IMR-90 (cell line): ENCODE measurements around the gene CCL11. TPM values are rescaled to one million over a fixed set of nuclear protein-coding genes. Genes with fewer than 3 reads are reported as not detected.

Experiments
- ATAC-seq: fragments of 200-7000 bp; cut with Tn5 transposase; 2 replicates; pipeline ENCODE4 v1.9.1; 2020; ENCODE audit warnings: low read depth, mild to moderate bottlenecking, moderate library complexity
- BruUV-seq: library from RNA; stranded (reverse); fragments of 400-500 nt; replicated peaks from 2 replicates; lab custom pipeline; 2021; lab: Mats Ljungman, UMichigan
- CTCF ChIA-PET: fragments of 300-600 bp; formaldehyde crosslinking; extraction: SDS; loops from one replicate; lab custom pipeline; 2021; ENCODE audit warnings: antibody characterized with exemption; lab: Yijun Ruan, JAX
- POLR2A ChIA-PET: fragments of 300-600 bp; sonication (Branson Sonifier 250); formaldehyde crosslinking; loops from one replicate; lab custom pipeline; 2022; ENCODE audit warnings: antibody characterized with exemption; ENCODE audit not compliant: unreplicated experiment; lab: Charles Lee
- DNase-seq: peaks from one replicate; pipeline ENCODE4 v3.0.0; 2013
- H2AFZ ChIP-seq: replicated peaks from 2 replicates; pipeline ENCODE3; 2013; ENCODE audit warnings: low read length, mild to moderate bottlenecking; ENCODE audit not compliant: poor library complexity
- H2AK5ac ChIP-seq: 2 replicates; pipeline ENCODE4 v1.6.1; 2013; ENCODE audit warnings: low read depth, low read length, inconsistent platforms
- H2AK9ac ChIP-seq: replicated peaks from 2 replicates; pipeline ENCODE3; 2013; ENCODE audit warnings: mild to moderate bottlenecking, low read depth, low read length, moderate library complexity; ENCODE audit not compliant: poor library complexity
- H2BK120ac ChIP-seq: 2 replicates; pipeline ENCODE4 v1.6.1; 2013; ENCODE audit warnings: low read depth, low read length, inconsistent platforms
- H2BK15ac ChIP-seq: 3 replicates; pipeline ENCODE4 v1.6.1; 2013; ENCODE audit warnings: low read depth, low read length, inconsistent platforms
- H2BK20ac ChIP-seq: 2 replicates; pipeline ENCODE4 v1.6.1; 2013; ENCODE audit warnings: low read depth, mild to moderate bottlenecking, inconsistent platforms, low read length, moderate library complexity
- H2BK5ac ChIP-seq: 2 replicates; pipeline ENCODE4 v1.6.1; 2013; ENCODE audit warnings: mild to moderate bottlenecking, low read depth, low read length, inconsistent platforms; ENCODE audit not compliant: poor library complexity, severe bottlenecking
- H3K14ac ChIP-seq: replicated peaks from 2 replicates; pipeline ENCODE4 v1.6.1; 2013; ENCODE audit warnings: low read depth, low read length, inconsistent platforms
- H3K18ac ChIP-seq: 2 replicates; pipeline ENCODE4 v1.6.1; 2013; ENCODE audit warnings: low read depth, low read length, control low read depth
- H3K23ac ChIP-seq: 2 replicates; pipeline ENCODE4 v1.6.1; 2013; ENCODE audit warnings: low read depth, low read length, inconsistent platforms
- H3K27ac ChIP-seq: 2 replicates; pipeline ENCODE4 v1.5.1; 2013; ENCODE audit warnings: mild to moderate bottlenecking, control low read depth, low read length; ENCODE audit not compliant: insufficient read depth
- H3K27me3 ChIP-seq: 2 replicates; pipeline ENCODE4 v1.6.1; 2013; ENCODE audit warnings: low read length; ENCODE audit not compliant: control insufficient read depth, insufficient read depth
- H3K36me3 ChIP-seq: 2 replicates; pipeline ENCODE4 v1.6.1; 2013; ENCODE audit warnings: low read length, mixed read lengths; ENCODE audit not compliant: control insufficient read depth, insufficient read depth
- H3K4ac ChIP-seq: 2 replicates; pipeline ENCODE4 v1.6.1; 2013; ENCODE audit warnings: low read depth, low read length, inconsistent platforms
- H3K4me1 ChIP-seq: 2 replicates; pipeline ENCODE4 v1.6.1; 2013; ENCODE audit warnings: low read length, mixed read lengths; ENCODE audit not compliant: control insufficient read depth, insufficient read depth
- H3K4me2 ChIP-seq: 2 replicates; pipeline ENCODE4 v1.6.1; 2013; ENCODE audit warnings: low read depth, mild to moderate bottlenecking, control low read depth, low read length, moderate library complexity
- H3K4me3 ChIP-seq: 2 replicates; pipeline ENCODE4 v1.5.1; 2013; ENCODE audit warnings: low read depth, mild to moderate bottlenecking, control low read depth, low read length, moderate library complexity; ENCODE audit not compliant: insufficient read depth
- H3K56ac ChIP-seq: 2 replicates; pipeline ENCODE4 v1.6.1; 2013; ENCODE audit warnings: low read length, inconsistent platforms; ENCODE audit not compliant: insufficient read depth; ENCODE audit errors: extremely low read depth
- H3K79me1 ChIP-seq, 2 experiments: 2 replicates each; pipeline ENCODE4 v1.6.1; 2013; ENCODE audit warnings: low read length in 2 of 2, inconsistent platforms in 1 of 2, low read depth in 1 of 2
- H3K9ac ChIP-seq: 2 replicates; pipeline ENCODE4 v1.6.1; 2013; ENCODE audit warnings: low read depth, low read length, control low read depth
- H3K9me1 ChIP-seq: 2 replicates; pipeline ENCODE4 v1.6.1; 2013; ENCODE audit warnings: low read length, inconsistent platforms; ENCODE audit not compliant: insufficient read depth
- H3K9me3 ChIP-seq: 2 replicates; pipeline ENCODE4 v1.6.1; 2013; ENCODE audit warnings: low read length; ENCODE audit not compliant: control insufficient read depth, insufficient read depth
- H4K20me1 ChIP-seq: 2 replicates; pipeline ENCODE4 v1.6.1; 2013; ENCODE audit warnings: low read length, inconsistent platforms; ENCODE audit not compliant: insufficient read depth
- H4K5ac ChIP-seq: 2 replicates; pipeline ENCODE4 v1.6.1; 2013; ENCODE audit warnings: mild to moderate bottlenecking, low read depth, low read length, control low read depth
- H4K8ac ChIP-seq, 2 experiments: 2 replicates each; pipeline ENCODE4 v1.6.1; 2013; ENCODE audit warnings: low read depth in 2 of 2, low read length in 2 of 2, control low read depth in 1 of 2, inconsistent platforms in 1 of 2
- H4K91ac ChIP-seq: 2 replicates; pipeline ENCODE4 v1.6.1; 2013; ENCODE audit warnings: low read depth, low read length, inconsistent platforms; ENCODE audit not compliant: insufficient read depth
- MAFK ChIP-seq: IDR thresholded peaks from 2 replicates; pipeline ENCODE4 v1.6.1; 2012; ENCODE audit warnings: low read depth, low read length, improper control_type of control experiment
- POLR2A ChIP-seq: IDR thresholded peaks from 2 replicates; pipeline ENCODE4 v1.6.1; 2012; ENCODE audit warnings: mild to moderate bottlenecking, low read depth, low read length
- RCOR1 ChIP-seq: IDR thresholded peaks from 2 replicates; pipeline ENCODE4 v1.6.1; 2012; ENCODE audit warnings: mild to moderate bottlenecking, low read length, improper control_type of control experiment; ENCODE audit not compliant: insufficient replicate concordance
- RFX5 ChIP-seq: IDR thresholded peaks from 2 replicates; pipeline ENCODE4 v1.8.0; 2012; ENCODE audit warnings: low read depth, mild to moderate bottlenecking, low read length, moderate library complexity
- WGBS, 2 experiments: methylation state at CpG; one replicate each; pipeline versions ENCODE4 v1.1.5 to v1.1.7; 2013; ENCODE audit warnings: missing lambda C conversion rate in 2 of 2; ENCODE audit not compliant: insufficient read length in 1 of 2; ENCODE audit errors: extremely low coverage in 2 of 2; 5-methylcytosine and 5-hydroxymethylcytosine counted together
- dilution Hi-C: fragments of 300-500 bp; cut with HindIII; formaldehyde crosslinking; loops from one replicate; pipeline ENCODE4 v1.14.3; 2018; ENCODE audit warnings: low sequenced_read_pairs; ENCODE audit not compliant: unreplicated experiment
- in situ Hi-C: fragments of 300-500 bp; cut with MboI; formaldehyde crosslinking; loops from 3 replicates; pipeline ENCODE4 v1.14.3; 2019; ENCODE audit warnings: low sequenced_read_pairs, inconsistent platforms, mixed read lengths
- intact Hi-C: fragments of 100-400 bp; cut with micrococcal nuclease; formaldehyde crosslinking; loops from 2 replicates; pipeline ENCODE4 v1.10.0; 2022
- polyA plus RNA-seq, 3 experiments: library from polyadenylated mRNA; depleted of rRNA; stranded (reverse); fragments of >200 nt; gene quantifications; 2 replicates each; pipeline ENCODE4 v1.2.3, GENCODE V29; 2012; ENCODE audit warnings: low replicate concordance in 1 of 3
- total RNA-seq: library from RNA; depleted of rRNA; stranded (reverse); fragments of >200 nt; gene quantifications from 2 replicates; pipeline ENCODE4 v1.2.3, GENCODE V29; 2012
- TF ChIP-seq, protein P1 (sequence below): fragments of 150-350 bp; IDR thresholded peaks from 2 replicates; pipeline ENCODE4 v1.6.1; 2016; ENCODE audit warnings: low read depth, mild to moderate bottlenecking, low read length, moderate library complexity, borderline replicate concordance

Gene CCL11
- total and polyA plus RNA-seq, 2 of the 4 experiments (the other 2 are of a cell fraction): not detected

DNA sequence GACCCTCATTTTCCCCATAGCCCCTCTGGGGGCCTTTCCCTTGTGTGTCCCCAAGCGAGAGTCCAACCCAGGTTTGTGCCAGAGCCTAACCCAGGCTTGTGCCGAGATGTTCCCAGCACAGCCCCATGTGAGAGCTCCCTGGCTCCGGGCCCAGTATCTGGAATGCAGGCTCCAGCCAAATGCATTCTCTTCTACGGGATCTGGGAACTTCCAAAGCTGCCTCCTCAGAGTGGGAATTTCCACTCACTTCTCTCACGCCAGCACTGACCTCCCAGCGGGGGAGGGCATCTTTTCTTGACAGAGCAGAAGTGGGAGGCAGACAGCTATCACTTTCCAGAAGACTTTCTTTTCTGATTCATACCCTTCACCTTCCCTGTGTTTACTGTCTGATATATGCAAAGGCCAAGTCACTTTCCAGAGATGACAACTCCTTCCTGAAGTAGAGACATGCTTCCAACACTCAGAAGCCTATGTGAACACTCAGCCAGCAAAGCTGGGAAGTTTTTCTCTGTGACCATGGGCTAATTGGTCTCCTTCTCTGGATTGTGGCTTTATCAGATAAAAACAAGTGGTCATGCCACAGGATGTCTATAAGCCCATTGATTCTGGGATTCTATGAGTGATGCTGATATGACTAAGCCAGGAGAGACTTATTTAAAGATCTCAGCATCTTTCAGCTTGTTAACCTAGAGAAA, 33.0 kb upstream of the CCL11 start (continued):
- no peak; the same call in 1 of the 2 replicates for TF ChIP-seq POLR2A
- no peak for TF ChIP-seq RFX5
- TF ChIP-seq RCOR1: peak; percentile 71

DNA sequence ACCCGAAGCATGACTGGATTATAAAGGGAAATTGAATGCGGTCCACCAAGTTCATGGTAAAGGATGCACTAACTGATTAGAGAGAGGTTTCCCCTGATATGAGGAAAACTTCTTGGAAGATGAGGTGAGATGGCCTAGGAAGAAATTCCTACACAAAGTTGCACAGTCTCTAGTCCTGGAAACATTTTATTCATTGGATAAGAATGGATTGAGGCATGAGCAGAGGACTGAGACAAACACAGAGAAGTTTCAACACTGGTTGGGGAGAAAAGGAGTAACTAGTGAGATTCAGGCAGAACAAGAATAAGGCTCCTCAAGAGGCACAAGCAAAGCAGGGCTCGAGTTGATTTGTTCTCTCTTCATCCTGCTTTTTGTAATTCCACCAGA, 32.4 kb upstream of the CCL11 start:
- Histone ChIP-seq H4K5ac (peak overlapping the region; percentile 91), H3K4ac (peak overlapping the region; percentile 90), H3K4me1 (peaks cover 50% of the 10 kb centered on the region), H2AK5ac (peak overlapping the region; percentile 30), H2BK15ac (peak overlapping the region; percentile 80; the same call in 2 of the 3 replicates), H3K14ac (peak overlapping the region; percentile 81), H2BK120ac (peak overlapping the region; percentile 92), H3K23ac (peak overlapping the region; percentile 43; the same call in 1 of the 2 replicates), H2AFZ (no peak overlapping the region), H3K18ac (peak overlapping the region; percentile 75), H3K27me3 (no peaks in the 10 kb centered on the region), H2AK9ac (no peak overlapping the region), H2BK20ac (peak overlapping the region; percentile 91), H2BK5ac (peak overlapping the region; percentile 92), H3K36me3 (peaks cover 3% of the 10 kb centered on the region; the same call in 1 of the 2 replicates), H3K4me2 (peak overlapping the region; percentile 7; the same call in 1 of the 2 replicates), H4K20me1 (no peaks in the 10 kb centered on the region), H3K79me1 (no peaks in the 10 kb centered on the region), H3K9me1 (peaks cover 29% of the 10 kb centered on the region), H3K9me3 (no peaks in the 10 kb centered on the region), H4K8ac (peak overlapping the region; percentile 75 to 80), H4K91ac (peak overlapping the region; percentile 95), H3K9ac (no peak overlapping the region; the same call in 1 of the 2 replicates), H3K27ac (peak overlapping the region; percentile 89; the same call in 1 of the 2 replicates), H3K56ac (peak overlapping the region; percentile 21), H3K4me3 (no peak overlapping the region)
- intact Hi-C loops: loop anchor here (2.0 kb wide), 1 partner anchor 102 kb away; no protein-coding TSS in a partner anchor
- POLR2A ChIA-PET: no interaction called here
- CTCF ChIA-PET: interaction anchor here (0.7 to 1.9 kb wide), 4 partner anchors 53 to 108 kb away, joined by 3 to 9 read pairs (median 4); no protein-coding TSS in a partner anchor
- no TSS peak for BruUV-seq
- TF ChIP-seq, protein P1, sequence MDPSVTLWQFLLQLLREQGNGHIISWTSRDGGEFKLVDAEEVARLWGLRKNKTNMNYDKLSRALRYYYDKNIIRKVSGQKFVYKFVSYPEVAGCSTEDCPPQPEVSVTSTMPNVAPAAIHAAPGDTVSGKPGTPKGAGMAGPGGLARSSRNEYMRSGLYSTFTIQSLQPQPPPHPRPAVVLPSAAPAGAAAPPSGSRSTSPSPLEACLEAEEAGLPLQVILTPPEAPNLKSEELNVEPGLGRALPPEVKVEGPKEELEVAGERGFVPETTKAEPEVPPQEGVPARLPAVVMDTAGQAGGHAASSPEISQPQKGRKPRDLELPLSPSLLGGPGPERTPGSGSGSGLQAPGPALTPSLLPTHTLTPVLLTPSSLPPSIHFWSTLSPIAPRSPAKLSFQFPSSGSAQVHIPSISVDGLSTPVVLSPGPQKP: no peak
- TF ChIP-seq MAFK (no peak), POLR2A (no peak)
- dilution Hi-C loops: no loop called here
- WGBS, 2 experiments: no CpG with 5 or more reads among the region's 3 CpGs
- in situ Hi-C loops: loop anchor here (25.0 kb wide), 1 partner anchor 859 kb away; the partner anchor contains the start of genes FNDC8 and RAD51D
- DNase-seq (no peak), ATAC-seq (no peak)
